C4-2B (cell line): ENCODE measurements around the gene SH2D3C.

Source experiments
- CTCF ChIP-seq: fragments of 450-650 bp; conservative IDR thresholded peaks from 2 replicates; pipeline ENCODE4 v1.5.1; 2017; ENCODE audit warnings: mild to moderate bottlenecking
- ZFX ChIP-seq: fragments of 450-650 bp; IDR thresholded peaks from 2 replicates; pipeline ENCODE4 v1.6.1; 2017

GRCh38 chr9:127731938-127732337 is 46.5 kb downstream of the SH2D3C start:
- TF ChIP-seq CTCF (no peak), ZFX (no peak)
